ENCODE measurements around the gene GPR142. TPM values are rescaled to one million over a fixed set of nuclear protein-coding genes. Genes with fewer than 3 reads are reported as not detected.

The GPR142 gene
- total RNA-seq, 4 donors from 2014 or later = not detected

DNA sequence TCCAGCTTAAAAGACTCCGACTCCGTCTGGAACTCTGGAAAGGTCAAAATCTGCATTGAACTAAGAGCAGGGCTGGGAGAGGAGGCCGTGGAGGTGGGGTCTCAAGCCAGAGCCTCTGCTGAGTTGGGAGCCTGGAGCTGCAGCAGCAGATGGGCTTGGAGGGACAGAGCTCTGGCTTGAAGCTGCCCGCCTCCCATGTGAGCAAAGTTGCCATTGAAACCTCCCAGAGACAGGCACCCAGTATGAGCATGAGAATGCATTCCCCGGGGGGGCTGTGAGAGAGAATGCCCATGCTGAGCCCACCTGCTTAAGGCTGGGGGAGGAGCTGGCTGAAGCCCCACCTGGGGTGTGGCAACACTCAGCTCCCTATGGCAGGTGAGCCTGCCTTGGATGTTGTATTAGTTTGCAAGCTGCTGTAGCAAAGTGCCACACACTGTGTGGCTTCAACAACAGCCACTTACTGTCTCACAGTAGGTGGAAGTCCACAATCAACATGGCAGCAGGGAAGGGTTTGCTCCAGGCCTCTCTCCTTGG, 31.7 kb upstream of the GPR142 start:
- no peak for ATAC-seq (ENCODE audit: low FRiP score)
- TF ChIP-seq, protein P1, sequence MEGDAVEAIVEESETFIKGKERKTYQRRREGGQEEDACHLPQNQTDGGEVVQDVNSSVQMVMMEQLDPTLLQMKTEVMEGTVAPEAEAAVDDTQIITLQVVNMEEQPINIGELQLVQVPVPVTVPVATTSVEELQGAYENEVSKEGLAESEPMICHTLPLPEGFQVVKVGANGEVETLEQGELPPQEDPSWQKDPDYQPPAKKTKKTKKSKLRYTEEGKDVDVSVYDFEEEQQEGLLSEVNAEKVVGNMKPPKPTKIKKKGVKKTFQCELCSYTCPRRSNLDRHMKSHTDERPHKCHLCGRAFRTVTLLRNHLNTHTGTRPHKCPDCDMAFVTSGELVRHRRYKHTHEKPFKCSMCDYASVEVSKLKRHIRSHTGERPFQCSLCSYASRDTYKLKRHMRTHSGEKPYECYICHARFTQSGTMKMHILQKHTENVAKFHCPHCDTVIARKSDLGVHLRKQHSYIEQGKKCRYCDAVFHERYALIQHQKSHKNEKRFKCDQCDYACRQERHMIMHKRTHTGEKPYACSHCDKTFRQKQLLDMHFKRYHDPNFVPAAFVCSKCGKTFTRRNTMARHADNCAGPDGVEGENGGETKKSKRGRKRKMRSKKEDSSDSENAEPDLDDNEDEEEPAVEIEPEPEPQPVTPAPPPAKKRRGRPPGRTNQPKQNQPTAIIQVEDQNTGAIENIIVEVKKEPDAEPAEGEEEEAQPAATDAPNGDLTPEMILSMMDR (IDR thresholded peaks at IDR 0.05) = no peak
- DNase-seq (ENCODE audit: low spot score) = no peak

DNA sequence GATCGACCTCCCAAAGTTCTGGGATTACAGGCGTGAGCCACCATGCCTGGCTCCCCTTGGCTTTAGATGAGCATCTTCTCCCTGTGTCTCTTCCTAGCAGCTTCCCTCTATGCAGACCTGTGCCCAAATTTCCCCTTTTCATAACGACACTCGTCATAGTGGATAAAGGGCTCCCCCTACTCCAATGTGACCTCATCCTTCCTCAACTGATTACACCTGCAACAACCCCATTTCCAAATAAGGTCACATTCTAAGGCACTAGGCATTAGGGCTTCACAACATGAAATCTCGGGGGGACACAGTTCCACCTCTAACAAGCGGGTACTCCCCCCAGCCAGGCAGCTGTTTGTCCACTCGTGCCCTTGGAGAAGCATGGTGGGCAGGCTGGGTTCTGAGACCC, 31.0 kb upstream of the GPR142 start:
- ATAC-seq (ENCODE audit: low FRiP score) = no peak
- TF ChIP-seq, protein P1 (IDR thresholded peaks at IDR 0.05) = no peak
- no peak for DNase-seq (ENCODE audit: low spot score)

DNA sequence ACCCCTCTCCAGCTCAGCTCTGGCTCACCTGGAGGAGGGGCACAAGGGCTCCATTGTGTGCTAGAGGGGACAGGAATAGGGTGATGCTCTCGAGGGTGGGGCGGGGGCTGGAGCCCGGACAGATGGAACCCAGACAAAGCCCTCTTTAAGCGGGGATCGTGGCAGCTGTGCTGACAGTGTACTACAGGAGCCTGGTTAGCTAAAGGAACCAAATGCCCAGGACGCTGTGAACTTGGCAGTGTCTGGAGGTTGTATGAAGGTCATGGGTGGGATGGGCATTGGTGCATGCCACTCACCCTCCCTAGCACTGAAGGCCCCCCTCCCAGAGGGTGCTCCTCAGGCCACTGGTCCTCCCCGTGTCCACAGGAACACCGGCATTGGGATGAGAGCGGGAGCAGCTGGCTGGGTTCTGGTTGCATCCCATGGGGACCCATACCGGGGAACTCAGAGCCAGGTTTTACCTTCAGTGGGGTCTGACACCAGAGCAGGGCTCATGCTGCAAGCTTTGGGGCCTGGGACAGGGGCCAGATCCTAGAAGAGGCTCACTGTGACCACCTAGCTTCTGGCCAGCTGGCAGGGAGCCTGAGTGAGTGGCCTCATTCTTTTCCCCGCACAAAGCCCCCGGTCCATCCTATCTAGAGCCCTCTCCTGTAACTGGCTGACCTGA, 29.3 kb upstream of the GPR142 start:
- TF ChIP-seq, protein P1 (IDR thresholded peaks at IDR 0.05) = no peak
- DNase-seq (ENCODE audit: low spot score) (no peak), ATAC-seq (ENCODE audit: low FRiP score) (no peak)

DNA sequence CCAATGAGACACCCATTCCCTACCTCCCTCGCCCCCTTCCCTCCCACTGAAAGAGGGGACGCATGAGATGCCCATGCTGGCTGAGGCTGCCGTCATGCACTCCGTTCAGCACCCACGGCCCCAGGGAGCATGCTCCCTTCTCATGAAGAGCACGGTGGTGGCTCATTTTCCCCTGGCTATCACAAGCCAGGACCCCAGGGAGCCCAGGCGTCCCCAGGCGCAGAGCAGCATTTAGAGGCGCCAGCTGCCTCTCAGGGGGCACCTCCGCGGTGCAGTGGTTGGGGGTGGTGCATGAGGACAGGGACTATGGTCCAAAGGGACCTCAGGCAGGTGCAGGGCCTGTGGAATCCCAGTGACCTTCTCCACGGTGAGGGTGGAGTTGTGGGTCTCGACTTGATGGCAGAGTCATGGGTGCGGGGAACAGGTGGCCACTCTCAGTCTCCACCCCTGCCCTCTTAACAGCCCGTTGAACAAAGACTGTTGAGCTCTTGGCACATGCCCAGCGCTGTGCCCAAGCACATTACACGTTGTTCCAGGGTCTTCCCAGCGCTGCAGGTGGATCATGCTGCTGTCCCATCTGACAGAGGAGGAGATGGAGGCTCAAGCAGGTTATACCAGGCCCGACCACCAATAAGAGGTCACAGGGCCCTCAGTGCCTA, 27.6 kb upstream of the GPR142 start:
- TF ChIP-seq, protein P1 (IDR thresholded peaks at IDR 0.05) = no peak
- ATAC-seq (ENCODE audit: low FRiP score) (no peak), DNase-seq (ENCODE audit: low spot score) (no peak)

DNA sequence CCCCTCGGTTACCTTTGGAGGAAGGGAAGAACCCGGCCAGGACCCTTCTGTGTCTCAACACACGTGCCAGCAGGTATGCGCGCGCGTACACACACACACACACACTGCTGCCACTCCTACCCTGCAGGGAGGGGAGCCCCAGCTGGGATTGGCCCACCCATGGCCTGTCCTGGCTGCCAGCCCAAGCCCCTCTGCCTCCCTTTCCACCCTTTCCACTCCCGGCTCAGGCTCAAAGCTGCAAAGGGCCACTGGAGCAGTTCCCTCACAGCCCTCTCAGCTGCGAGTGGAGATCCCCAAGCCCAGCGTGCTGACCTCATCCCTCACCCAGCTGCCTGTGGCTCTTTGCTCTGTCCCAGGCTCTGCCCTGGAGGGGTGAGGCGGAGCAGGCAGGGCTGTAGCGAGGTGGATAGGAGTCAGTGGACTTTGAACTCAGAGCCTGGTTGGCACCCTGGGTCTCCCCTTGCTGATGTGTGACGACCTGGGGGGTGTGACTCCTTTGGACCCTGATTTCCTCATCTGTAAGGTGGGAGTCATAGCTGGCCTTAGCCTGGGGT, 26.8 kb upstream of the GPR142 start:
- no peak for ATAC-seq (ENCODE audit: low FRiP score)
- TF ChIP-seq, protein P1 (IDR thresholded peaks at IDR 0.05) = no peak
- no peak for DNase-seq (ENCODE audit: low spot score)

DNA sequence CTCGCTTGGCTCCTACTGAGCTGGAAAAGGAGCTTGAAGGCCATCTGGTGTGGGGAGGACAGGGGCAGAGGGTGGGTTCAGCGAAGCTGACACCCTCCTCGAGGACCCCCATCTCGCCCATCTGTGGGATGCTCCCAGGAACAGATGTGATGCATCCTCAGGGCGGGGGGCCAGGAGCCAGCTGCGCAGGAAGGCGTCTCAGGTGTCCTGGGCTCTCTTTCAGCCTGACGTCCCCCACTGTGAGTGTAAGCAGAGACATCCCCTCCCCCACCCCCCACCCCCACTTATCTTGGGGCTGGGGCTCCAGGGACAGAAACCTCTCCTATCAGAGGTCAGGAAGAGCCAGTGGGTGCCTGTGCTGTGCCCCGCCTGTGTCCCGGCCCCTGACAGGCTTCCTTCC, 25.1 kb upstream of the GPR142 start:
- ATAC-seq (ENCODE audit: low FRiP score) (no peak), DNase-seq (ENCODE audit: low spot score) (no peak)
- TF ChIP-seq, protein P1 (IDR thresholded peaks at IDR 0.05) = no peak

Measured in omental fat pad (tissue), 4 donors.